WTC11 (cell line): ENCODE measurements around the gene GLIPR1. TPM values are rescaled to one million over a fixed set of nuclear protein-coding genes. Genes with fewer than 3 reads are reported as not detected.
"Not testable (repeated sequence)": the region's sequence is repeated elsewhere in the genome, so short reads cannot be mapped to it uniquely, and the experiment has no call there.

Source experiments
- ATAC-seq: fragments of 200-7000 bp; cut with Tn5 transposase; 2 replicates; pipeline ENCODE4 v1.10.0; 2021; ENCODE audit warnings: mild to moderate bottlenecking, moderate library complexity
- CTCF ChIA-PET: fragments of 300-600 bp; sonication (Branson Sonifier 250); formaldehyde crosslinking; loops from one replicate; lab custom pipeline; 2021; ENCODE audit warnings: antibody characterized with exemption; lab: Charles Lee
- POLR2A ChIA-PET: fragments of 350-600 bp; sonication (Branson Sonifier 250); formaldehyde crosslinking; loops from one replicate; lab custom pipeline; 2021; ENCODE audit warnings: antibody characterized with exemption; lab: Charles Lee
- DNase-seq: peaks from one replicate; pipeline ENCODE4 v3.0.0; 2021; ENCODE audit warnings: low spot score
- H3K27ac Mint-ChIP-seq: 2 replicates; pipeline ENCODE4 v1.8.0; 2021; ENCODE audit warnings: mixed read lengths
- H3K27me3 Mint-ChIP-seq: 2 replicates; pipeline ENCODE4 v1.8.0; 2021; ENCODE audit warnings: low read depth, mild to moderate bottlenecking, moderate library complexity, mixed read lengths
- H3K36me3 Mint-ChIP-seq: 2 replicates; pipeline ENCODE4 v1.8.0; 2021; ENCODE audit warnings: mixed read lengths
- H3K4me1 Mint-ChIP-seq: 2 replicates; pipeline ENCODE4 v1.8.0; 2022; ENCODE audit warnings: mixed read lengths
- H3K4me3 Mint-ChIP-seq: 2 replicates; pipeline ENCODE4 v1.8.0; 2021; ENCODE audit warnings: mild to moderate bottlenecking, moderate library complexity, mixed read lengths
- H3K9me3 Mint-ChIP-seq: 2 replicates; pipeline ENCODE4 v1.8.0; 2021; ENCODE audit warnings: mixed read lengths
- ATF1 ChIP-seq: sonication (generic); formaldehyde crosslinking; IDR thresholded peaks from 2 replicates; pipeline ENCODE4 v1.8.1; 2023; ENCODE audit warnings: mild to moderate bottlenecking, moderate library complexity, missing genetic modification reagents
- CBFB ChIP-seq: sonication (generic); formaldehyde crosslinking; IDR thresholded peaks from 2 replicates; pipeline ENCODE4 v1.8.1; 2022; ENCODE audit warnings: mild to moderate bottlenecking, low read depth, missing genetic modification reagents
- CREM ChIP-seq: sonication (generic); formaldehyde crosslinking; IDR thresholded peaks from 2 replicates; pipeline ENCODE4 v1.8.1; 2022; ENCODE audit warnings: mild to moderate bottlenecking, missing genetic modification reagents, moderate library complexity
- ELF4 ChIP-seq: sonication (generic); formaldehyde crosslinking; IDR thresholded peaks from 2 replicates; pipeline ENCODE4 v1.8.1; 2022; ENCODE audit warnings: low read depth, mild to moderate bottlenecking, moderate library complexity, missing genetic modification reagents
- JUN ChIP-seq: sonication (generic); formaldehyde crosslinking; IDR thresholded peaks from 2 replicates; pipeline ENCODE4 v1.8.0; 2023; ENCODE audit warnings: mild to moderate bottlenecking, missing genetic modification reagents
- KAT7 ChIP-seq: sonication (generic); formaldehyde crosslinking; IDR thresholded peaks from 2 replicates; pipeline ENCODE4 v1.8.1; 2023; ENCODE audit warnings: missing genetic modification reagents, mild to moderate bottlenecking, borderline replicate concordance
- MYBL2 ChIP-seq: sonication (generic); formaldehyde crosslinking; IDR thresholded peaks from 2 replicates; pipeline ENCODE4 v1.8.1; 2023; ENCODE audit warnings: mild to moderate bottlenecking, moderate library complexity, missing genetic modification reagents
- NFATC4 ChIP-seq: fragments of 250-450 bp; sonication (Bioruptor Pico); IDR thresholded peaks from 2 replicates; pipeline ENCODE4 v1.9.0; 2021; ENCODE audit warnings: mild to moderate bottlenecking
- NFYB ChIP-seq: sonication (generic); formaldehyde crosslinking; conservative IDR thresholded peaks from 2 replicates; pipeline ENCODE4 v1.8.0; 2022; ENCODE audit warnings: low read depth, missing genetic modification reagents
- OVOL2 ChIP-seq: fragments of 250-450 bp; sonication (Bioruptor Pico); IDR thresholded peaks from 2 replicates; pipeline ENCODE4 v1.9.0; 2021; ENCODE audit warnings: mild to moderate bottlenecking, borderline replicate concordance
- SMAD3 ChIP-seq: sonication (generic); formaldehyde crosslinking; IDR thresholded peaks from 2 replicates; pipeline ENCODE4 v1.8.0; 2022; ENCODE audit warnings: missing genetic modification reagents, mild to moderate bottlenecking, borderline replicate concordance
- TP53 ChIP-seq: sonication (generic); formaldehyde crosslinking; IDR thresholded peaks from 2 replicates; pipeline ENCODE4 v1.8.1; 2023; ENCODE audit warnings: mild to moderate bottlenecking, missing genetic modification reagents
- ZNF671 ChIP-seq: fragments of 250-450 bp; sonication (Bioruptor Pico); IDR thresholded peaks from 2 replicates; pipeline ENCODE4 v1.8.0; 2021; ENCODE audit warnings: mild to moderate bottlenecking
- total RNA-seq: library from RNA; stranded (reverse); gene quantifications from 3 replicates; pipeline ENCODE4 v1.2.3, GENCODE V29; 2021
- TF ChIP-seq, protein P1 (sequence below): fragments of 200-600 bp; IDR thresholded peaks from 2 replicates; pipeline ENCODE4 v1.8.0; 2022; ENCODE audit warnings: antibody characterized with exemption
- TF ChIP-seq, protein P2 (sequence below): sonication (generic); formaldehyde crosslinking; conservative IDR thresholded peaks from 2 replicates; pipeline ENCODE4 v1.8.1; 2023; ENCODE audit warnings: mild to moderate bottlenecking, low read depth, missing genetic modification reagents, moderate library complexity
- TF ChIP-seq, protein P3 (sequence below): sonication (generic); formaldehyde crosslinking; IDR thresholded peaks from 2 replicates; pipeline ENCODE4 v1.8.1; 2023; ENCODE audit warnings: mild to moderate bottlenecking, missing genetic modification reagents
- TF ChIP-seq, protein P4 (sequence below): fragments of 250-450 bp; sonication (Bioruptor Pico); IDR thresholded peaks from 2 replicates; pipeline ENCODE4 v1.9.0; 2021; ENCODE audit warnings: moderate library complexity, mild to moderate bottlenecking, inconsistent platforms, borderline replicate concordance

Gene GLIPR1
- total RNA-seq, 1 experiment from 2014 or later = 0.28 TPM

DNA sequence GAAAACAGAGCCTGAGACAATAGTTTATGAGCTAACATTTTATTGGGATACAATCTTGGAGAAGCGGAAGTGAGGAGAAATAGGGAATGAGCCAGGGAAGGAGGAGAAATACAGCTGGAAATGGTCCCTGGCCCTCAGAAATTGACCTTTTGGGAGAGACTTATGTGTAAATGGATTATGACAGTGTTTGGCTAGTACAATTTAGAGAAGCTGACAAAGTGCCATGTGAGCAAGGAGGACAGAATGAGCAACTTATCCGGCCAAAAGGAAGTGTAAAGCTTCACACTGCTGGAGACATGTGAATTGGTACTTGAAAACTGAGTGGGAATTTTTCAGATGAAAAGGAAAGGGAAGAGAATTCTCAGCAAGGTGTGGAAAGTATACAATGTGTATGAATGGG, 2.9 kb downstream of the GLIPR1 start (continued):
- TF ChIP-seq, protein P1, sequence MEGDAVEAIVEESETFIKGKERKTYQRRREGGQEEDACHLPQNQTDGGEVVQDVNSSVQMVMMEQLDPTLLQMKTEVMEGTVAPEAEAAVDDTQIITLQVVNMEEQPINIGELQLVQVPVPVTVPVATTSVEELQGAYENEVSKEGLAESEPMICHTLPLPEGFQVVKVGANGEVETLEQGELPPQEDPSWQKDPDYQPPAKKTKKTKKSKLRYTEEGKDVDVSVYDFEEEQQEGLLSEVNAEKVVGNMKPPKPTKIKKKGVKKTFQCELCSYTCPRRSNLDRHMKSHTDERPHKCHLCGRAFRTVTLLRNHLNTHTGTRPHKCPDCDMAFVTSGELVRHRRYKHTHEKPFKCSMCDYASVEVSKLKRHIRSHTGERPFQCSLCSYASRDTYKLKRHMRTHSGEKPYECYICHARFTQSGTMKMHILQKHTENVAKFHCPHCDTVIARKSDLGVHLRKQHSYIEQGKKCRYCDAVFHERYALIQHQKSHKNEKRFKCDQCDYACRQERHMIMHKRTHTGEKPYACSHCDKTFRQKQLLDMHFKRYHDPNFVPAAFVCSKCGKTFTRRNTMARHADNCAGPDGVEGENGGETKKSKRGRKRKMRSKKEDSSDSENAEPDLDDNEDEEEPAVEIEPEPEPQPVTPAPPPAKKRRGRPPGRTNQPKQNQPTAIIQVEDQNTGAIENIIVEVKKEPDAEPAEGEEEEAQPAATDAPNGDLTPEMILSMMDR = no peak

DNA sequence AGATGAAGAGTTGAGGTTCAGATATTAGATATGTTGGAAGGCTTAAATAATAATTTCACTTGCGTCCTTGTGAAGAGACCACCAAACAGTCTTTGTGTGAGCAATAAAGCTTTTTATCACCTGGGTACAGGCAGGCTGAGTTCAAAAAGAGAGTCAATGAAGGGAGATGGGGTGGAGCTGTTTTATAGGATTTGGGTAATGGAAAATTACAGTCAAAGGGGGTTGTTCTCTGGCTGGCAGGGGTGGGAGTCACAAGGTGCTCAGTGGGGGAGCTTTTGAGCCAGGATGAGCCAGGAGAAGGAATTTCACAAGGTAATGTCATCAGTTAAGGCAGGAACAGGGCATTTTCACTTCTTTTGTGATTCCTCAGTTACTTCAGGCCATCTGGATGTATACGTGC, 3.9 kb downstream of the GLIPR1 start:
- ATAC-seq, H3K27me3 Mint-ChIP-seq, POLR2A ChIA-PET, DNase-seq, H3K9me3 Mint-ChIP-seq, H3K36me3 Mint-ChIP-seq, H3K4me3 Mint-ChIP-seq: not testable (repeated sequence)
- H3K4me1 Mint-ChIP-seq = peaks cover 37% of the 10 kb centered on the region
- peak overlapping the region; percentile 80 for H3K27ac Mint-ChIP-seq
- CTCF ChIA-PET = interaction anchor here (0.6 to 4.8 kb wide), 11 partner anchors 10 to 709 kb away, joined by 3 to 40 read pairs (median 4); partner anchors contain the start of genes CAPS2, GLIPR1L1, GLIPR1L2 and KRR1

DNA sequence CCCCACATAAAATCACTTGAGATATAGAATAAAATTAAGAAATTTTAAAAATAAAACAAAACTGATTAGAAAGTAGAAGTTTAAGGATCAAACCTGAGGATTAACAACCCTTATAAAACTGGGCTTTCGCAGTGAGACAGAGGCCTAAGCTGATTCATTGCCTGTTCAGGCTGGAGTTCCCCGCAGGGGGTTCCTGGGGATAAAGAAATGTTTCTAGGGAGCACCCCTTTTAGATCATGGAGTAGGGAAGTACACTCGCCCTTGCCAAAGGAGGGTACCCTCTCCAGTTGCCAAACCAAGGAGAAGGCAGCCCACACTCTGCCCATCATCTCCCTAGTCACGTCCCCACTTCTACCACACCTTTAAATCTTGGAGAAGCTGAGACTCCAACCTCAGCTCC, 6.8 kb downstream of the GLIPR1 start:
- no peak overlapping the region for H3K27ac Mint-ChIP-seq
- H3K9me3 Mint-ChIP-seq = no peaks in the 10 kb centered on the region
- peaks cover 37% of the 10 kb centered on the region for H3K4me1 Mint-ChIP-seq
- H3K27me3 Mint-ChIP-seq = no peaks in the 10 kb centered on the region
- DNase-seq (no peak), ATAC-seq (0 out of 2 replicates have a peak, but pooled peaks have one; percentile 8)
- no peak overlapping the region for H3K4me3 Mint-ChIP-seq
- no peak for TF ChIP-seq NFYB
- no peak for TF ChIP-seq ZNF671
- TF ChIP-seq, protein P2, sequence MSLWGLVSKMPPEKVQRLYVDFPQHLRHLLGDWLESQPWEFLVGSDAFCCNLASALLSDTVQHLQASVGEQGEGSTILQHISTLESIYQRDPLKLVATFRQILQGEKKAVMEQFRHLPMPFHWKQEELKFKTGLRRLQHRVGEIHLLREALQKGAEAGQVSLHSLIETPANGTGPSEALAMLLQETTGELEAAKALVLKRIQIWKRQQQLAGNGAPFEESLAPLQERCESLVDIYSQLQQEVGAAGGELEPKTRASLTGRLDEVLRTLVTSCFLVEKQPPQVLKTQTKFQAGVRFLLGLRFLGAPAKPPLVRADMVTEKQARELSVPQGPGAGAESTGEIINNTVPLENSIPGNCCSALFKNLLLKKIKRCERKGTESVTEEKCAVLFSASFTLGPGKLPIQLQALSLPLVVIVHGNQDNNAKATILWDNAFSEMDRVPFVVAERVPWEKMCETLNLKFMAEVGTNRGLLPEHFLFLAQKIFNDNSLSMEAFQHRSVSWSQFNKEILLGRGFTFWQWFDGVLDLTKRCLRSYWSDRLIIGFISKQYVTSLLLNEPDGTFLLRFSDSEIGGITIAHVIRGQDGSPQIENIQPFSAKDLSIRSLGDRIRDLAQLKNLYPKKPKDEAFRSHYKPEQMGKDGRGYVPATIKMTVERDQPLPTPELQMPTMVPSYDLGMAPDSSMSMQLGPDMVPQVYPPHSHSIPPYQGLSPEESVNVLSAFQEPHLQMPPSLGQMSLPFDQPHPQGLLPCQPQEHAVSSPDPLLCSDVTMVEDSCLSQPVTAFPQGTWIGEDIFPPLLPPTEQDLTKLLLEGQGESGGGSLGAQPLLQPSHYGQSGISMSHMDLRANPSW (CRISPR knock-in tag) = no peak
- TF ChIP-seq OVOL2 (CRISPR knock-in tag) = no peak
- no peak for TF ChIP-seq TP53 (CRISPR knock-in tag)
- TF ChIP-seq CREM (CRISPR knock-in tag) = no peak
- TF ChIP-seq, protein P3, sequence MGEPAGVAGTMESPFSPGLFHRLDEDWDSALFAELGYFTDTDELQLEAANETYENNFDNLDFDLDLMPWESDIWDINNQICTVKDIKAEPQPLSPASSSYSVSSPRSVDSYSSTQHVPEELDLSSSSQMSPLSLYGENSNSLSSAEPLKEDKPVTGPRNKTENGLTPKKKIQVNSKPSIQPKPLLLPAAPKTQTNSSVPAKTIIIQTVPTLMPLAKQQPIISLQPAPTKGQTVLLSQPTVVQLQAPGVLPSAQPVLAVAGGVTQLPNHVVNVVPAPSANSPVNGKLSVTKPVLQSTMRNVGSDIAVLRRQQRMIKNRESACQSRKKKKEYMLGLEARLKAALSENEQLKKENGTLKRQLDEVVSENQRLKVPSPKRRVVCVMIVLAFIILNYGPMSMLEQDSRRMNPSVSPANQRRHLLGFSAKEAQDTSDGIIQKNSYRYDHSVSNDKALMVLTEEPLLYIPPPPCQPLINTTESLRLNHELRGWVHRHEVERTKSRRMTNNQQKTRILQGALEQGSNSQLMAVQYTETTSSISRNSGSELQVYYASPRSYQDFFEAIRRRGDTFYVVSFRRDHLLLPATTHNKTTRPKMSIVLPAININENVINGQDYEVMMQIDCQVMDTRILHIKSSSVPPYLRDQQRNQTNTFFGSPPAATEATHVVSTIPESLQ (CRISPR knock-in tag) = no peak
- no peak for TF ChIP-seq MYBL2 (CRISPR knock-in tag)
- TF ChIP-seq NFATC4 (CRISPR knock-in tag) = no peak
- TF ChIP-seq KAT7 (CRISPR knock-in tag) = no peak
- no peak for TF ChIP-seq JUN
- no peak for TF ChIP-seq CBFB (CRISPR knock-in tag)
- TF ChIP-seq SMAD3 (CRISPR knock-in tag) = no peak
- no peak for TF ChIP-seq ATF1 (CRISPR knock-in tag)
- POLR2A ChIA-PET = no interaction called here
- no peaks in the 10 kb centered on the region for H3K36me3 Mint-ChIP-seq
- CTCF ChIA-PET = interaction anchor here (0.6 to 4.8 kb wide), 4 partner anchors 41 to 550 kb away, joined by 3 to 40 read pairs (median 4); partner anchors contain the start of gene GLIPR1L2

DNA sequence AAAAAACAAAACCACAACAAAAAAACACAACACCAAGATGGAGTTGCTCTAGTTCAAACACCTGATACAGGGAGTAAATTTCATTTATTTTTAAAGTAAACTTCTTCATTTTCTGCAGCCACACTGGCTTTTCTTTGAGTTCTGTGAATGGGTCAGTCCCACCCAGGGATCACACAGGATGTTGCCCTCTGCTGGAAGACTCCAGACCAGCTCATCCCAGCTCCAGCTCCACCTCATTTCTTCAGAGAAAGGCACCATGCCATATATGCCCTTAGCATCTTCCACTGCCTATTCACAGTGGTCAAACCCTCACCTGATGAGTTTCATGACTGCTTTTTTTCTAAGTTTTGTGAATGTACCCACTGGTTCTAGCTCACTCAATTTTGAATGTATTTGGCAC, 8.0 kb downstream of the GLIPR1 start:
- ATAC-seq = peak; percentile 73
- ChIA-PET CTCF (interaction anchor here (0.5 to 1.0 kb wide), 4 partner anchors 51 to 178 kb away, joined by 3 to 9 read pairs (median 4); partner anchors contain the start of genes GLIPR1L1 and GLIPR1L2), POLR2A (no interaction called here)
- no peaks in the 10 kb centered on the region for H3K36me3 Mint-ChIP-seq
- peaks cover 32% of the 10 kb centered on the region for H3K4me1 Mint-ChIP-seq
- TF ChIP-seq ELF4 = no peak
- TF ChIP-seq, protein P4, sequence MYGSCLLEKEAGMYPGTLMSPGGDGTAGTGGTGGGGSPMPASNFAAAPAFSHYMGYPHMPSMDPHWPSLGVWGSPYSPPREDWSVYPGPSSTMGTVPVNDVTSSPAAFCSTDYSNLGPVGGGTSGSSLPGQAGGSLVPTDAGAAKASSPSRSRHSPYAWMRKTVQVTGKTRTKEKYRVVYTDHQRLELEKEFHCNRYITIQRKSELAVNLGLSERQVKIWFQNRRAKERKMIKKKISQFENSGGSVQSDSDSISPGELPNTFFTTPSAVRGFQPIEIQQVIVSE (CRISPR knock-in tag) = no peak
- TF ChIP-seq, all 79 proteins: peak for 0
- peak; percentile 34 for DNase-seq
- Mint-ChIP-seq H3K9me3 (no peaks in the 10 kb centered on the region), H3K27me3 (no peaks in the 10 kb centered on the region), H3K27ac (no peak overlapping the region), H3K4me3 (no peak overlapping the region)
